Midbrain (tissue), 1 donor: ENCODE measurements around the gene SIAH3.
"Not testable (repeated sequence)": the region's sequence is repeated elsewhere in the genome, so short reads cannot be mapped to it uniquely, and the experiment has no call there.

Experiments
- DNase-seq: peaks from one replicate; lab custom pipeline; 2025; lab: John Stamatoyannopoulos, UW

Gene SIAH3

DNA sequence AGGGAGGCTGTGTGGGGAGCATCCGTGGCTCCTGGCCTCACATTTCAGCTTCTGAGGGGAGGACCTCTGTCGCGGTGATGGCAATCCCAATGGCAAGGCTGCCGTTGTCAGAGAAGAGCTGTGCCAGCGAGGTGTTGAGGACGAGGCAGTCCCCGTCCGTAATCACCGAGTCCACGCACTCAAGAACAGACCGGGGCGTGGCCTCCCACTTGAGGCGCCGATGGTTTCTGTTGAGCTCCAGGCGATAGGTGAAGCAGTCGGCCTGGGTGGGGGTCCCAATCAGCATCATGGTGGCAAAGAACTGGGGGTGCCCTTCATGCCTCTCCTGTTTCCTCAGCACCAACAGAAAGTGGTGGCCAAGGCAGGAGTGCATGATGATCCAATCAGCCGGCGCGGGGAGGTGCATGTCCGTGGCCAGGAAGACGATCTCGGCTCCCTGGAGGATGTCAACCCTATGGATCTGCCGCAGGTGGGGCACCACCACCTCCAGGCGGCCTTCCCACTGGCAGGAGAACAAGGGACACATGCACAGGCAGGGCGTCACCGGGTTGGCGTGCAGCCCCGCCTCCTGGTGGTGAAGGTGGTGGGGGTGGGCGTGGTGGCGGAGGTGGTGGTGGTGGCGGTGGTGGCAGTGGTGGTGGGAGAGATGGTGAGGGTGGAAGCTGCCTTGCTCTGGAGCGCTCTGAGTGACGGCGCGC is 68.1 kb downstream of the SIAH3 start:
- DNase-seq: no peak

DNA sequence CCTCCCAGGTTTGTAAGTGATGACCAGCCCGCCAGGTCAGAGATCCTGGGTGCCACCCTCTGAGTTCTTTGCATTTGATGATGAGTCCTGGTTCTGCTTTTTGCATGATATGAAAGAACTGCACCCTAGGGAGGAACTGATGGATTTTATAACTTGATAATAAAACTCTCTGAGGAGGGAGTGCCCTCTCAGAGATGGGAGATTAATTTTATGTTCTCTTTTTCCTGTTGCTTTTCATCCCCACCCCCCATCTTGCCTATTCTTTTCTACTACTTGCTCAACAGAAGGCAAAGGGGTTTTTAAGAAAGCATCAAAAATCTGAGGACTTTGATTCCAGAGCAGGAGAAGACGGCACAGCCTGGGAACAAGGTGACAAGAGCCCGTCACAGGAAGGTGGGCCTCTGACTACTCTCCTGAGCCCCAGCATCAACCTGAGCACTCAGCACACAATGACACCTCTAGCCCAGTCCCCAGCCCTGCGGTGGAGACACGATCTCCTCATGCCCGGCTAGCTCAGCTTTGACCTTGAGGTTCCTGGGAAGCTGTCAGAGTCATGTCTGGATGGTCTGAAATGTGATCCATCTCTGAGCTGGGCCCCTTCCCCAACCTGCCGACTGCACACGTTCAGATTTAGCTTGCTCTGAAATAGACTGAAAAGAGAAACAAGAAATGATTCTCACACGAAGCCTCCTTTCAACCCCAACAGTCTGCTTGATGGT is 69.1 kb downstream of the SIAH3 start:
- no peak for DNase-seq

- DNase-seq: no peak
Measured at GRCh38 chr13:45781553-45782326, 69.8 kb downstream of the SIAH3 start.

- DNase-seq: no peak
Measured at GRCh38 chr13:45779901-45780300, 71.7 kb downstream of the SIAH3 start.

DNA sequence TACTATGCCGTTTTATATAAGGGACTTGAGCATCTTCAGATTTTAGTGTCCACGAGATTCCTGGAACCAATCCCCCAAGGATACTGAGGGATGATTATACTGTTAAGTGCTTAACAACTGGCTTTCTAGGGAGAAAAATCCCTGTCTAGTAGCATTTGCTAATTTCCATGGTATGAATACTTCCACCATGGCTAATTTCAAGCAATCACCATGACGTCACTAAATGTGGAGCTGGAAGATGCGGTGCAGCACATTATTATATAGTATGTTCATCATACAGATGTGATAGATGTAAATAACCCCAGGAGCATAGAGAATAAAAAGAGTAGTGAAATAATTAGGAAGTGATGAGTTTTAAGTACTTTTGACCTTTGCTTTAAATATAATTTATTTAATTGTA is 72.7 kb downstream of the SIAH3 start:
- no peak for DNase-seq

DNA sequence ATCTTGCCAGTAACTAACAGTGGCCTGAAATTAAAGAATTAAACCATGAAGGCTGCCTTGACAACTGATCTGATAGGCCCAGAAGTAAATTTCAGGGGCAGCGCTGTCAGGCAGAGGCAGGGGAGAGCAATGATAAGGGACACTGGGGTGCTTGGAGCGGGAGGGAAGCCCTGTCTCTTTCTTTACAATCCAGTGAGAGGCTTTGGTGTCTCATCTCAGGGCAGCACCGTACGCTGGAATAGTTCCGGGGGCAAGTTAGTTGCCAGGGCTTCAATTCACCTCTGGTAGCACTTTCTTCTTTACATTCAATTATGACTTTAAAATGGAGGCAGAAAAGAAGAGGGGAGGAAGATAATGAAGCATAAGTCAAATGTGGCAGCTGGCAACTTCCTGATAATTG is 74.8 kb downstream of the SIAH3 start:
- DNase-seq: no peak

- DNase-seq: no peak
Measured at GRCh38 chr13:45775401-45775963, 76.1 kb downstream of the SIAH3 start.

GRCh38 chr13:45773944-45774343 is 77.6 kb downstream of the SIAH3 start:
- DNase-seq: no peak

DNA sequence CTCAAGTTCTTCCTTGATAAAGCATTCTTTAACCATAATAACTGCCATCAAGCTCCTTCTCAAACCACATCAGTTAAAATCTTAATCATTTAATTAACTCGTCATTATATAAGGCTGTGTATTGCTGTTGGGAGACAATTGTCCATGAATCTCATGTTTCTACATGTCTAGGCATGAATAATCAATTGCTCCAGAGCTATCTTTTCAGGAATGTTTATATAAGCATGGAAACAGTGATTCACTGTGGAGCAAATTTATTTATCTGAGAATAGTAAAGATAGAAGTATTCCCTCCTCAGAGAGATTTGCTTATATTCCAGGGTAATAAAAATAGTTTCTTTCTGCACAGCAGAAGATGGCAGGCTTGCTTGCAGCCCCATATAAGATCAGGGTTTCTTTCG is 78.3 kb downstream of the SIAH3 start:
- no peak for DNase-seq

- DNase-seq: no peak
Measured at GRCh38 chr13:45770886-45771285, 80.7 kb downstream of the SIAH3 start.

GRCh38 chr13:45768656-45769479 is 82.7 kb downstream of the SIAH3 start:
- no peak for DNase-seq

- no peak for DNase-seq
Measured at GRCh38 chr13:45765464-45765863, 86.1 kb downstream of the SIAH3 start.

DNA sequence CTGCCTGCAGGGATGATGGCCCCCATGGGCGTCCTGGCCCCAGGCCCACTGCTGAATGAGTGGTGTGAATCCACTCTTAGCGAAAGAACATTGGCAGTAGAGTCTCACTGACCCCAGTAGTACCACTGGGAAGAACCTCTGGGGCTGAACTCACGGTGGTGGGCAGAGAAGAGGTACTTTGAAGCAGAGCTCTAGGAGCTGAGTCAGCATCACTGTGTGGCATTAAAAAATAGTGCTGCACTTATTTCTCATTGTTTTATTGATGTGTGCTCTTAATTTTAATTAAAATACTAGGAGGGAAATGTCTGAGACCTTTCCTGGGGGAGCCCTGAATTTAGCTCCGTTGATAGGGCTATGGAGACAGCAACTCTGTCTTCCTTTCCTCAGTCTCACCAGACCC is 88.1 kb downstream of the SIAH3 start:
- DNase-seq: no peak

- DNase-seq: not testable (repeated sequence)
Measured at GRCh38 chr13:45757589-45757988, 94.0 kb downstream of the SIAH3 start.

DNA sequence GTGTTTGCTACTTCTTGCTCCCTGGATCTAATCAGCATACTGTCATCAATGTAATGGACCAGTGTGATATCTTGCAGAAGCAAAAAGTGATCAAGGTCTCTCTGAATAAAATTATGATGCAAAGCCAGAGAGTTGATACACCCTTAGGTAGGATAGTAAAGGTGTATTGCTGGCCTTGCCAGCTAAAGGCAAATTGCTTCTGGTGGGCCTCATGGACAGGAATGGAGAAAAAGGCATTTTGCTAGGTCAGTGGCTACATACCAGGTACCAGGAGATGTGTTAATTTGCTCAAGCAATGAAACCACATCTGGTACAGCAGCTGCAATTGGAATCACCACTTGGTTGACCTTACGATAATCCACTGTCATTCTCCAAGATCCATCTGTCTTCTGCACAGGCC is 95.1 kb downstream of the SIAH3 start:
- DNase-seq: not testable (repeated sequence)

- no peak for DNase-seq
Measured at GRCh38 chr13:45752510-45752909, 99.0 kb downstream of the SIAH3 start.

DNA sequence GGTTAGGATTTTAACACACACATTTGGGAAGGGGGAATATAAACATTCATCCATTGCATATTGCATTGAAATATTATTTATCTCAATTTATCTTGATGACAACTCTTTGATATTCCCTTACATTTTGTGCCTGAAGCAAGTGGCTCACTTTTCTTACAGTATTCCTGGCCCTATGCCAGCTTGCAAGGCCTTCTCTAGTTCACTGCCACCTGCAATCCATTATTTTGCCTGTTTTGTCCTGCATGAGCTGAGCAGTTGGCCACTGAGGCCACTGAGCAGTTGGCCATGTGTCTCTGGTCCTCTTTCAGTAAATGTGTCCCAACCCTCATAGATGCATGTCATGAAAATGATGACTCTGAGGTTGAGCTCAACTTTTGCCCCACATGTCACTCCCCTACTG is 99.7 kb downstream of the SIAH3 start:
- no peak for DNase-seq

DNA sequence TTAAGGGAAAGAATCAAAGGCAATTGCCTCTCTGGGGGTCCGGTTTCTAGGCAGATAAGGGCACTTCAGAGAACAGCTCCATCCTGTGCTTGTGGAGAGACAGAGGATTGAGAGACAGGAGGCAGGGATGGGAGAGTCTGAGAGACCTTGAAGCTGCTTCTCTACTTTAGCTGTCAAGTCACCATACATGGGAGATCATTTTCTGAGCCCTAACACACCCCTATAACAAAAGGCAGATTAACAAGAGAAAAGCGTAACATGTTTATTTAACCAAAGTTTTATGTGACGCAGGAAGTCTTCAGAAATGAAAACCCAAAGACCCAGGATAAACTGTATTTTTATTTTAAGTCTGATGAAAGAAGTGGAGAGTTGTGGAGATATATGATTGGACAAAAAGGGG is 101.0 kb downstream of the SIAH3 start:
- no peak for DNase-seq

DNA sequence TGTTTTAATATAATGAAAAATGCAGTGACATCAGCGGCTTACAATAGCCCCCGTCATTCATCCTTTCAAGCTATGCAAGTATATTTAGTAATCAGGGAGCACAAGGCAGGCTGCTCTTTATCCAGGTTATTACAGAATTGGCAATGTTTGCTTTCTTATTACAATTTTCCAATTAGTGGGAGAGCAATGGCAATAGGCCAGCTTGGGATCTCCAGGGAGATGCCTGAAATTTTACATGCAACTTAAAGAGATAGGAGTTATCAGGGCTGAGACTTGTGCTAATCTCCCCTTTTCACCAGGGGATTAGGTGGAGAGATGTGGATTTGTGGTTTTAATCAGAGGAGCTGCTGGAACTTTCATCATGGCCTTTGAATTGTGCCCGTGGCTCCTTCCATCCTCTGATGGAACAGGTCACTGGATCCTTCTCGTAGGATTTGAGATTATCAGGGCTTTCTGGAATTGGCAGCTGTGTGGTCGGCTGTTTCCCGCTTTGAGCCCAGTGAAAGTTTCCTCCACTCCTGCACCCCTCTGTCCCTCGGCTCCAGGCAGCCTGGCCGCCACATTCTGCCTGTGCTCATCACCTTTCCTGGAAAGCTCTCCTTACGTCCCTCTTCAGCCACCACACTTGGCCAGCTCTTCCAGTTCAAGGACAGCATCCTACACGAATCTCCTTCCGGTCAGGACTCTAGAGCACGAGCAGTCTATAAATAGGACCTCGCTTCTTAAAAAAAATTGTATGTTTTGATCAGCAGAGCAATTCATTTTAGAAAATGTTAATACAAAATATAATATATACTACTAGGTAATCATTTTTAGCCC is 102.4 kb downstream of the SIAH3 start:
- no peak for DNase-seq

GRCh38 chr13:45747071-45747470 is 104.5 kb downstream of the SIAH3 start:
- no peak for DNase-seq

DNA sequence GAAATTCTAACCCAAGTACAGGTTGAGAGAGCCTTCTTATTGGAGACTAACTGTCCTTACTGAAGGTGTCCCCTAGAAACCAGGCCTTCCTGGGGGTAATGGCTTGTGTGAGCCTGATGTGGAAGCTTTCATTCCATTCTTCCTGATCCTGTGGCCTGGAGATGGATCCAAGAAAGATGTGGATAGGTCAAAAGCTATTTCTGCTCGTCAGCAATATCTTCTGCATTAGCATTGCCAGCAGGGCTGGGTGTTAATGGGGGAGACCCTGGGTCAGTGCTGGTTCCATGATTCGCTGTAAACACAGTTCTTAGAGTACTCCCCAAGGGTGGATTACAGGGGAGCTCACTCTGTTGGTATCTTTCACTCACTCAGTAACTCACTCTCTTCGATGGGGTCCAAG is 106.6 kb downstream of the SIAH3 start:
- DNase-seq: no peak
